Skin epidermis (tissue), 12 donors: Measurements from ENCODE around the gene CD79A.
"Not testable (repeated sequence)": the region's sequence is repeated elsewhere in the genome, so short reads cannot be mapped to it uniquely, and the experiment has no call there.

Source experiments
- H3K27ac ChIP-seq, 21 experiments: fragments of 200-600 bp; sonication (generic) in 11 of 21; one replicate each; pipeline ENCODE4 v1.5.0; 2020; ENCODE audit warnings: mild to moderate bottlenecking in 3 of 21, inconsistent platforms in 2 of 21, moderate library complexity in 2 of 21
- H3K4me3 ChIP-seq, 7 experiments: fragments of 200-600 bp; sonication (generic) in 2 of 7; one replicate each; pipeline ENCODE4 v1.5.0; 2020; ENCODE audit warnings: inconsistent platforms in 2 of 7, mild to moderate bottlenecking in 2 of 7, moderate library complexity in 1 of 7

Gene CD79A

GRCh38 chr19:41861846-41862245, 15.2 kb upstream of the CD79A start:
- H3K4me3 ChIP-seq, result peak overlapping the region in 1 of 7 experiments; percentile 60

GRCh38 chr19:41862445-41862986, 14.6 kb upstream of the CD79A start:
- Histone ChIP-seq H3K27ac (peak overlapping the region in 6 of 21 experiments; percentile 4 to 100 (median 60)), H3K4me3 (no peak overlapping the region)

More at GRCh38 chr19:41861846-41862245, 15.2 kb upstream of the CD79A start:
- peak overlapping the region in 5 of 21 experiments; percentile 16 to 100 (median 99) for H3K27ac ChIP-seq

GRCh38 chr19:41863209-41863931, 13.7 kb upstream of the CD79A start:
- H3K27ac ChIP-seq, result peak overlapping the region in 3 of 21 experiments; percentile 4 to 99 (median 22)
- no peak overlapping the region for H3K4me3 ChIP-seq

- Histone ChIP-seq H3K27ac (no peak overlapping the region), H3K4me3 (no peak overlapping the region)
Observed at GRCh38 chr19:41864374-41864773, 12.7 kb upstream of the CD79A start.

GRCh38 chr19:41866284-41866683, 10.8 kb upstream of the CD79A start:
- H3K27ac ChIP-seq, result peak overlapping the region in 1 of 21 experiments; percentile 25

GRCh38 chr19:41868120-41868988, 8.7 kb upstream of the CD79A start:
- Histone ChIP-seq H3K27ac (peak overlapping the region in 2 of 21 experiments; percentile 8 to 46), H3K4me3 (no peak overlapping the region)

More at GRCh38 chr19:41866284-41866683, 10.8 kb upstream of the CD79A start:
- no peak overlapping the region for H3K4me3 ChIP-seq

- H3K27ac ChIP-seq, result peak overlapping the region in 1 of 21 experiments; percentile 42
Observed at GRCh38 chr19:41868989-41869300, 8.1 kb upstream of the CD79A start.

GRCh38 chr19:41869374-41869955, 7.6 kb upstream of the CD79A start:
- Histone ChIP-seq H3K4me3 (no peak overlapping the region), H3K27ac (peak overlapping the region in 6 of 21 experiments; percentile 10 to 88 (median 44))

More at GRCh38 chr19:41868989-41869300, 8.1 kb upstream of the CD79A start:
- H3K4me3 ChIP-seq, result no peak overlapping the region

GRCh38 chr19:41870401-41870873, 6.6 kb upstream of the CD79A start:
- Histone ChIP-seq H3K27ac (peak overlapping the region in 9 of 21 experiments; percentile 13 to 88 (median 76)), H3K4me3 (no peak overlapping the region)

- H3K27ac ChIP-seq, result peak overlapping the region in 13 of 21 experiments; percentile 34 to 88 (median 68)
- no peak overlapping the region for H3K4me3 ChIP-seq
Observed at GRCh38 chr19:41871573-41872383, 5.3 kb upstream of the CD79A start.

- Histone ChIP-seq H3K4me3 (no peak overlapping the region), H3K27ac (peak overlapping the region in 12 of 21 experiments; percentile 36 to 88 (median 70))
Observed at GRCh38 chr19:41872384-41872774, 4.7 kb upstream of the CD79A start.

GRCh38 chr19:41872775-41873647, 4.1 kb upstream of the CD79A start:
- Histone ChIP-seq H3K4me3 (no peak overlapping the region), H3K27ac (peak overlapping the region in 9 of 21 experiments; percentile 26 to 88 (median 72))

GRCh38 chr19:41875973-41876372, 1.1 kb upstream of the CD79A start:
- not testable (repeated sequence) for H3K4me3 ChIP-seq
- H3K27ac ChIP-seq, result peak overlapping the region in 11 of 21 experiments; percentile 2 to 88 (median 76)

GRCh38 chr19:41877916-41878905, 1.1 kb downstream of the CD79A start:
- Histone ChIP-seq H3K27ac (peak overlapping the region in 14 of 21 experiments; percentile 5 to 88 (median 72)), H3K4me3 (no peak overlapping the region)

GRCh38 chr19:41879080-41879479, 2.0 kb downstream of the CD79A start:
- peak overlapping the region in 1 of 21 experiments; percentile 9 for H3K27ac ChIP-seq
- no peak overlapping the region for H3K4me3 ChIP-seq

GRCh38 chr19:41879670-41880328, 2.7 kb downstream of the CD79A start:
- peak overlapping the region in 2 of 21 experiments; percentile 21 to 46 for H3K27ac ChIP-seq
- no peak overlapping the region for H3K4me3 ChIP-seq
